Measurements from ENCODE around the gene GRIN2B.

Gene GRIN2B

DNA sequence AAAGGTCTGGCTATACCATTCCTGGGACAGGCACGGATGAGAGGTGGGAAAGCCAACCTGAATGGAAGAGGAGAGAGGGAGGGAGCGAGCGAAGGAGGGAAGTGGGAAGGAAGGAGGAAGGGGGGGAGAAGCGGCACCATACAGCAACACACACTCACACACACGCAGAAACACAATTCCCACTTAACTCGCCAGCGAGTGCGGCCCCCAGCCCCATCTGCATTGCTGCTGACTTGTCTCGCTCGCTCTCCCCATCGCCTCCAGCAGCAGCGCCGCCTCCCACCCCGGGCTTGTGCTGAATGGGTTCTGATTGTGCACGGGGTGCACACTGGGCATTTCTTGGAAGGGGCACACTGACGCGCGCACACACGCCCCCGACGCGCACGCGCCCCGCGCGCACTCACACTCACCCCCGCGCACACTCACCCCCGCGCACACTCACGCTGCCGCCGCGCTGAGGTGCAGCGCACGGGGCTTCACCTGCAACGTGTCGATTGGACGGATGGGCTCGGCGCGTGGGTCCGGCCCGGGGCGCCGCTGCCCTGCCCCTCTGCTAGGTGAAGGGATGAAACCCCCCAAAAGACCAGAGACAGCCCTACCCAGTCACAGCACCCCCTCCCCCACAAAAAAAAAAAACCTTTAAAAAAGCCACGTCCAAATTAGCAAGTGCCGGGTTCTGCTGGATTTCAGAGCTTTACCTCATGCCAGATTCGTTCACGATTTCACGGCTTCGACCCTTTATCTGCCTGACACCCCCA is 685 bp downstream of the GRIN2B start:
- Histone ChIP-seq H3K9me3 (ENCODE audit: control insufficient read depth, insufficient read depth, low read length) (no peaks in the 10 kb centered on the region; the same call in 1 of the 2 replicates), H4K20me1 (ENCODE audit: control insufficient read depth, insufficient read depth, low read depth, low read length) (no peaks in the 10 kb centered on the region), H3K79me2 (ENCODE audit: control insufficient read depth, low read length) (no peaks in the 10 kb centered on the region), H3K27me3 (ENCODE audit: control insufficient read depth, low read length) (peaks cover 5% of the 10 kb centered on the region), H3K36me3 (ENCODE audit: control insufficient read depth, low read length) (no peaks in the 10 kb centered on the region), H3K4me1 (ENCODE audit: control insufficient read depth, low read length) (no peaks in the 10 kb centered on the region), H3K27ac (ENCODE audit: low read depth, low read length) (no peak overlapping the region), H3F3A (ENCODE audit: control insufficient read depth, insufficient read depth) (no peaks in the 10 kb centered on the region), H3K4me3 (ENCODE audit: low read length) (no peak overlapping the region), H3K9me2 (replicated peaks; ENCODE audit: control insufficient read depth, low read length) (no peaks in the 10 kb centered on the region; the same call in 1 of the 2 replicates), H3K4me2 (ENCODE audit: low read length) (no peak overlapping the region)
- TF ChIP-seq, protein P1, sequence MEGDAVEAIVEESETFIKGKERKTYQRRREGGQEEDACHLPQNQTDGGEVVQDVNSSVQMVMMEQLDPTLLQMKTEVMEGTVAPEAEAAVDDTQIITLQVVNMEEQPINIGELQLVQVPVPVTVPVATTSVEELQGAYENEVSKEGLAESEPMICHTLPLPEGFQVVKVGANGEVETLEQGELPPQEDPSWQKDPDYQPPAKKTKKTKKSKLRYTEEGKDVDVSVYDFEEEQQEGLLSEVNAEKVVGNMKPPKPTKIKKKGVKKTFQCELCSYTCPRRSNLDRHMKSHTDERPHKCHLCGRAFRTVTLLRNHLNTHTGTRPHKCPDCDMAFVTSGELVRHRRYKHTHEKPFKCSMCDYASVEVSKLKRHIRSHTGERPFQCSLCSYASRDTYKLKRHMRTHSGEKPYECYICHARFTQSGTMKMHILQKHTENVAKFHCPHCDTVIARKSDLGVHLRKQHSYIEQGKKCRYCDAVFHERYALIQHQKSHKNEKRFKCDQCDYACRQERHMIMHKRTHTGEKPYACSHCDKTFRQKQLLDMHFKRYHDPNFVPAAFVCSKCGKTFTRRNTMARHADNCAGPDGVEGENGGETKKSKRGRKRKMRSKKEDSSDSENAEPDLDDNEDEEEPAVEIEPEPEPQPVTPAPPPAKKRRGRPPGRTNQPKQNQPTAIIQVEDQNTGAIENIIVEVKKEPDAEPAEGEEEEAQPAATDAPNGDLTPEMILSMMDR (IDR thresholded peaks at IDR 0.05; ENCODE audit: low read depth, low read length, poor library complexity, severe bottlenecking), result no peak
- TF ChIP-seq EZH2phosphoT487 (IDR thresholded peaks at IDR 0.05; ENCODE audit: borderline replicate concordance, low read length), result no peak

DNA sequence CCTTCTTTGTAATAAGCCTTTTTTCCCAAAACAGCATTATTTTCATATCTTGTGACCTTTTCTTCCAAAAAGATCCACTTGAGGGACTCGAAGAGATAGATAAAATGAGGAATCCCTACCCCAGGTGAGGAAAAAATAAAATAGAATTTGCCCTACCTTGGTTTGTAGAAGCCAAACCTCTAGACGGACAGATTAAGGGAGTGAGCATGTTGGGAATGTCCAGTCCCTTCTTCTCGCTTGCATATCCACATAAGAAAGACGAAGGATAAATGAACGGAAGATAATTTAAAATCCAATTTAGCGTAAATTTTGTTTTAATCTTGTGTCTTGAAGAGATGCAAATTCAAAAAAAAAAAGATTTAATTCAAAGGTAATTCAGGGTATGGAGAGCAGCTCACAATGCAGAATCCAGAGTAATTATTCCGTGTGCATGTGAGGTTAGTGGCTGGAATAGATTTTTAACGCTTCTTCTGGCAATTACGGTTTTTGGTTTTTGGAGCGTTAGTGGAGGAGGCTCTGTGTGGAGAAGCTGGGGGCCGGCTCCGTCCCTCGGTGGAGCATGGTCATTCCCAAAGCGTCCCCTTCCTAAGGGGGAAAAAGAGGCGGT is 1.5 kb downstream of the GRIN2B start:
- Histone ChIP-seq H3F3A (ENCODE audit: control insufficient read depth, insufficient read depth) (no peaks in the 10 kb centered on the region), H3K4me3 (ENCODE audit: low read length) (no peak overlapping the region), H3K27ac (ENCODE audit: low read depth, low read length) (no peak overlapping the region), H3K9me3 (ENCODE audit: control insufficient read depth, insufficient read depth, low read length) (no peaks in the 10 kb centered on the region; the same call in 1 of the 2 replicates), H3K27me3 (ENCODE audit: control insufficient read depth, low read length) (peaks cover 5% of the 10 kb centered on the region), H3K36me3 (ENCODE audit: control insufficient read depth, low read length) (no peaks in the 10 kb centered on the region), H3K9me2 (replicated peaks; ENCODE audit: control insufficient read depth, low read length) (no peaks in the 10 kb centered on the region; the same call in 1 of the 2 replicates), H3K4me2 (ENCODE audit: low read length) (no peak overlapping the region), H4K20me1 (ENCODE audit: control insufficient read depth, insufficient read depth, low read depth, low read length) (no peaks in the 10 kb centered on the region), H3K79me2 (ENCODE audit: control insufficient read depth, low read length) (no peaks in the 10 kb centered on the region), H3K4me1 (ENCODE audit: control insufficient read depth, low read length) (no peaks in the 10 kb centered on the region)
- TF ChIP-seq EZH2phosphoT487 (IDR thresholded peaks at IDR 0.05; ENCODE audit: borderline replicate concordance, low read length), result no peak

DNA sequence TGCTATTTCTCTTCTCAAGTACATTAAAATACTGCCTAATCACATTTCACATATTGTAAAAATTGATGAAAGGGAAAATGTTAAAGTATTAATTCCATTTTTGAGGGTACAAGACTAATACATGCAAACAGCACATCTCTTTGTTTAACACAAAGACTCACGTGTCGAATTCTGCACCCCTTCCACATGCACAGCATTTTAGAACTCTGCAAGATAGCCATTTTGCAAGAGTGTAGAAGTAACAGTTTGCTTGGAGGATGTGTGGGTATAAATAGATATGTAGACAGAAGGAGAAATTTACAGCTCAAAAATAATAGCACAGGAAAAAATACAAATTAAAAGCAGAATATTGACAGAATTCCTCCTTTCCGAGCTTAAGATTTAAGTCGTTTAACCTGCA is 2.5 kb downstream of the GRIN2B start:
- Histone ChIP-seq H3K9me3 (ENCODE audit: control insufficient read depth, insufficient read depth, low read length) (no peaks in the 10 kb centered on the region; the same call in 1 of the 2 replicates), H3K27me3 (ENCODE audit: control insufficient read depth, low read length) (peaks cover 7% of the 10 kb centered on the region), H3F3A (ENCODE audit: control insufficient read depth, insufficient read depth) (no peaks in the 10 kb centered on the region), H4K20me1 (ENCODE audit: control insufficient read depth, insufficient read depth, low read depth, low read length) (no peaks in the 10 kb centered on the region), H3K4me3 (ENCODE audit: low read length) (no peak overlapping the region), H3K79me2 (ENCODE audit: control insufficient read depth, low read length) (no peaks in the 10 kb centered on the region), H3K36me3 (ENCODE audit: control insufficient read depth, low read length) (no peaks in the 10 kb centered on the region), H3K27ac (ENCODE audit: low read depth, low read length) (no peak overlapping the region), H3K4me1 (ENCODE audit: control insufficient read depth, low read length) (no peaks in the 10 kb centered on the region), H3K9me2 (replicated peaks; ENCODE audit: control insufficient read depth, low read length) (no peaks in the 10 kb centered on the region; the same call in 1 of the 2 replicates), H3K4me2 (ENCODE audit: low read length) (no peak overlapping the region)
- no peak for TF ChIP-seq EZH2phosphoT487 (IDR thresholded peaks at IDR 0.05; ENCODE audit: borderline replicate concordance, low read length)
- TF ChIP-seq, protein P1 (IDR thresholded peaks at IDR 0.05; ENCODE audit: low read depth, low read length, poor library complexity, severe bottlenecking), result no peak

DNA sequence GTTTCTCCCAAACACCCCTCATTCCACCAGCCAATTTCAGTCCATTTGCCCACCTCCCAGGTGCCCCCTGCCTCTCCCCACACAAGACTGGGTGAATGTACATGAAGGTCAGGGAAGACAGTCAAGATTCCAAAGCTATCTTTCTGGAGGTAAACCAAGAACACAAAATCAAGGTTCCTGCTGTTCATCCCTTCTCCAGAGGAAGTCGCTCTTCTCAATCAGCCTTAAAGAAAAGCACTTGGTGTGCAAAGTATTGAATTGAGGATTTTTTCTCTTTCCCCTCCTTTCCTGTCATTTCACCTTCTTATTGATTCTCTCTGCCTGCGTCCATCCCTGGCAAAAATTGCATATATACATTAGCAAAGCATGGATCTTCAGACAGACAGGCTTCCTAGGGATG is 4.5 kb downstream of the GRIN2B start:
- H3K9me2 ChIP-seq (replicated peaks; ENCODE audit: control insufficient read depth, low read length), result no peaks in the 10 kb centered on the region; the same call in 1 of the 2 replicates
- no peak for TF ChIP-seq EZH2phosphoT487 (IDR thresholded peaks at IDR 0.05; ENCODE audit: borderline replicate concordance, low read length)
- no peaks in the 10 kb centered on the region for H3K79me2 ChIP-seq (ENCODE audit: control insufficient read depth, low read length)
- no peak overlapping the region for H3K27ac ChIP-seq (ENCODE audit: low read depth, low read length)
- H3K4me2 ChIP-seq (ENCODE audit: low read length), result no peak overlapping the region
- no peak overlapping the region for H3K4me3 ChIP-seq (ENCODE audit: low read length)
- H3F3A ChIP-seq (ENCODE audit: control insufficient read depth, insufficient read depth), result no peaks in the 10 kb centered on the region
- H3K36me3 ChIP-seq (ENCODE audit: control insufficient read depth, low read length), result no peaks in the 10 kb centered on the region
- no peaks in the 10 kb centered on the region for H3K4me1 ChIP-seq (ENCODE audit: control insufficient read depth, low read length)
- no peaks in the 10 kb centered on the region for H4K20me1 ChIP-seq (ENCODE audit: control insufficient read depth, insufficient read depth, low read depth, low read length)
- peaks cover 7% of the 10 kb centered on the region for H3K27me3 ChIP-seq (ENCODE audit: control insufficient read depth, low read length)
- no peaks in the 10 kb centered on the region; the same call in 1 of the 2 replicates for H3K9me3 ChIP-seq (ENCODE audit: control insufficient read depth, insufficient read depth, low read length)

Measured in DOHH2 (cell line).